T-helper 9 cell (primary cell): ENCODE results near the gene PARM1.
"Not testable (repeated sequence)": the region's sequence is repeated elsewhere in the genome, so short reads cannot be mapped to it uniquely, and the experiment has no call there.

Experiments used
- DNase-seq: peaks from one replicate; pipeline ENCODE4 v3.0.0-alpha.2; 2020

Gene PARM1

GRCh38 chr4:74994436-74994835 lies 61.5 kb downstream of the PARM1 start:
- not testable (repeated sequence) for DNase-seq

- DNase-seq = no peak
Observed at GRCh38 chr4:74996996-74997395, 64.1 kb downstream of the PARM1 start.

GRCh38 chr4:74997948-74998729 lies 65.2 kb downstream of the PARM1 start:
- no peak for DNase-seq

GRCh38 chr4:74999714-75000309 lies 66.9 kb downstream of the PARM1 start:
- DNase-seq = no peak

- DNase-seq = no peak
Observed at GRCh38 chr4:75001871-75002270, 69.0 kb downstream of the PARM1 start.

- DNase-seq = no peak
Observed at GRCh38 chr4:75002381-75002780, 69.5 kb downstream of the PARM1 start.

- DNase-seq = no peak
Observed at GRCh38 chr4:75003979-75004378, 71.1 kb downstream of the PARM1 start.

- DNase-seq = no peak
Observed at GRCh38 chr4:75004755-75005668, 72.1 kb downstream of the PARM1 start.

GRCh38 chr4:75005727-75006126 lies 72.8 kb downstream of the PARM1 start:
- DNase-seq = no peak

- no peak for DNase-seq
Observed at GRCh38 chr4:75007891-75008290, 75.0 kb downstream of the PARM1 start.

GRCh38 chr4:75009138-75009537 lies 76.2 kb downstream of the PARM1 start:
- DNase-seq = no peak

- DNase-seq = no peak
Observed at GRCh38 chr4:75011131-75011795, 78.3 kb downstream of the PARM1 start.

- DNase-seq = no peak
Observed at GRCh38 chr4:75015627-75016026, 82.7 kb downstream of the PARM1 start.

- DNase-seq = no peak
Observed at GRCh38 chr4:75016472-75016871, 83.6 kb downstream of the PARM1 start.

- DNase-seq = no peak
Observed at GRCh38 chr4:75018811-75019479, 86.0 kb downstream of the PARM1 start.

- DNase-seq = no peak
Observed at GRCh38 chr4:75025431-75025830, 92.5 kb downstream of the PARM1 start.

GRCh38 chr4:75028196-75028854 lies 95.4 kb downstream of the PARM1 start:
- no peak for DNase-seq

GRCh38 chr4:75030028-75030427 lies 97.1 kb downstream of the PARM1 start:
- DNase-seq = no peak

GRCh38 chr4:75030649-75031235 lies 97.8 kb downstream of the PARM1 start:
- DNase-seq = no peak

- DNase-seq = no peak
Observed at GRCh38 chr4:75031775-75032174, 98.9 kb downstream of the PARM1 start.

GRCh38 chr4:75034523-75034922 lies 101.6 kb downstream of the PARM1 start:
- no peak for DNase-seq
